ENCODE results near the gene TMSB15C. TPM values are rescaled to one million over a fixed set of nuclear protein-coding genes. Genes with fewer than 3 reads are reported as not detected.
"Not testable (repeated sequence)": the region's sequence is repeated elsewhere in the genome, so short reads cannot be mapped to it uniquely, and the experiment has no call there.

The TMSB15C gene
- total RNA-seq, 6 experiments from 2014 or later = 0.37 TPM; not detected in 5

GRCh38 chrX:104112326-104112951, 36.4 kb upstream of the TMSB15C start, which contains the start of gene ZCCHC18:
TSS of gene ZCCHC18 (plus strand) at chrX:104112523. CDS start at chrX:104114112, 1,589 bp downstream.
- WGBS (ENCODE audit: insufficient coverage, low coverage, low lambda C conversion rate, missing lambda C conversion rate) = 3% methylated on average over 6 of the region's 67 CpGs
- Histone ChIP-seq H3K4me3 (peak within 1 kb of the TSS; percentile 34 to 54 (median 40)), H3K36me3 (no peaks in the 10 kb centered on the region), H3K27me3 (no peaks in the 10 kb centered on the region), H3K9me3 (no peaks in the 10 kb centered on the region), H3K4me1 (no peaks in the 10 kb centered on the region), H3K27ac (peak within 1 kb of the TSS in 1 of 3 donors; percentile 10)
- peak; percentile 55 to 73 (median 64) for ATAC-seq
- no peak for TF ChIP-seq POLR2A (IDR thresholded peaks at IDR 0.05)
- TF ChIP-seq CTCF (IDR thresholded peaks at IDR 0.05) = no peak
- DNase-seq = peak; percentile 42 to 55 (median 46)
- intact Hi-C loops (cut with DNase I) = no loop called here

DNA sequence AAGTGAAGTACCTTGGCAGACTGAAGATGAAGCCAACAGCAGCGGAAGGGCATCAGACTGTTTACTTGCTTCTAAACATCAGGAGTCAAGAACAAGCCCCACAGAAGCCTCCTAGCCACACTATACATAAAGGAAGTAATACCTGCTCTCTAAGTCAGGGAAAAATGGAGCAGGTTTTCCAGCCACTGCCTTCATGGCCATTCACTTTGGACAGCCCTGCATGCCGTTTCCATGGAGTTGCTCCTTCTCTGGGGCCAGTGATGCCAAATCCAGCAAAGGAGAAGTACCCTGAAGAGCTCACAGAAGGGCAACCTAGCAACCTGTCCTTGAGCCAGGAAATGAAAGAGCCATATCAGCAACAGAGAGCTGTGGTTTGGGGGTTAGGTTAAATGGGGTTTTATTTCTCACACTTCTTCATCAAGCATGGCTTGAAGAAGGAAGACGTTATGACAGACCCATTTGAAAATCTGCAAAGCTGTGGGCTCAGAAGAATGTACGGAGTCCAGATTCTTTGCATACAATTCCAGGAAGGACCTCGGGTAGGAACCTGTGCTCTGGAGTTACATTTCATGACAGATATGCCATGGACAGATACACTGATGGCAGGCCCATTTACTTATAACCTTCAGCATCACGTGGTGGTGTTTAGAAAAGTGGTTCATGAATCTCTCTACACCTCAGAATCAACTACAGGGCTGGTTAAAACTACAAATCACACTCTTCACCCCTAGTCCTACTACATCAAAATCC, 34.6 kb upstream of the TMSB15C start:
- DNase-seq; H3K36me3 ChIP-seq; H3K27ac ChIP-seq; intact Hi-C loops (cut with DNase I); H3K4me3 ChIP-seq; ATAC-seq; H3K9me3 ChIP-seq; H3K4me1 ChIP-seq; H3K27me3 ChIP-seq: not testable (repeated sequence)
- WGBS (ENCODE audit: insufficient coverage, low coverage, low lambda C conversion rate, missing lambda C conversion rate) = 53% methylated on average over 4 of the region's 6 CpGs

DNA sequence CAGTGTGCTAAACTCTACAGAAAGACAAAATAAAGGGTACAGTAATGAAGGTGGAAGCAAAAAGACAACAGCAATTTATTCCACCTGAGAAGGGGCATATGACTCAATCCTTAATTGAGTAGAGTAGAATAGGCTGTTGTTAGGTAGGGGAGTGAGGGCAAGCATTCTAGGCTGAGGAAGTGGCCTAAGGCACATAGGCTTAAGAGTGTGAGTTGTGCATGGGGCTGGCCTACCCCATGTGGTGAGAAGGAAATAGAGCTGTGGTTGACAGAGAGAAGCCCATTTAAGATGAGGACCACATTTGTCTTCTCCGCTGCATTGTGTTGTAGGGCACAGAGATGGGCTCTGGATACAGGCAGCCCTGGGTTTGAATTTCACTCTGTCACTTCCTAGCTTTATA, 32.9 kb upstream of the TMSB15C start:
- Histone ChIP-seq H3K9me3 (no peaks in the 10 kb centered on the region), H3K27me3 (no peaks in the 10 kb centered on the region), H3K4me3 (no peak overlapping the region), H3K36me3 (no peaks in the 10 kb centered on the region), H3K27ac (no peak overlapping the region), H3K4me1 (no peaks in the 10 kb centered on the region)
- no peak for ATAC-seq
- intact Hi-C loops (cut with DNase I) = no loop called here
- no CpG with 5 or more reads among the region's 1 CpG for WGBS (ENCODE audit: insufficient coverage, low coverage, low lambda C conversion rate, missing lambda C conversion rate)
- DNase-seq = no peak
- TF ChIP-seq POLR2A (IDR thresholded peaks at IDR 0.05) (no peak), CTCF (IDR thresholded peaks at IDR 0.05) (no peak)

DNA sequence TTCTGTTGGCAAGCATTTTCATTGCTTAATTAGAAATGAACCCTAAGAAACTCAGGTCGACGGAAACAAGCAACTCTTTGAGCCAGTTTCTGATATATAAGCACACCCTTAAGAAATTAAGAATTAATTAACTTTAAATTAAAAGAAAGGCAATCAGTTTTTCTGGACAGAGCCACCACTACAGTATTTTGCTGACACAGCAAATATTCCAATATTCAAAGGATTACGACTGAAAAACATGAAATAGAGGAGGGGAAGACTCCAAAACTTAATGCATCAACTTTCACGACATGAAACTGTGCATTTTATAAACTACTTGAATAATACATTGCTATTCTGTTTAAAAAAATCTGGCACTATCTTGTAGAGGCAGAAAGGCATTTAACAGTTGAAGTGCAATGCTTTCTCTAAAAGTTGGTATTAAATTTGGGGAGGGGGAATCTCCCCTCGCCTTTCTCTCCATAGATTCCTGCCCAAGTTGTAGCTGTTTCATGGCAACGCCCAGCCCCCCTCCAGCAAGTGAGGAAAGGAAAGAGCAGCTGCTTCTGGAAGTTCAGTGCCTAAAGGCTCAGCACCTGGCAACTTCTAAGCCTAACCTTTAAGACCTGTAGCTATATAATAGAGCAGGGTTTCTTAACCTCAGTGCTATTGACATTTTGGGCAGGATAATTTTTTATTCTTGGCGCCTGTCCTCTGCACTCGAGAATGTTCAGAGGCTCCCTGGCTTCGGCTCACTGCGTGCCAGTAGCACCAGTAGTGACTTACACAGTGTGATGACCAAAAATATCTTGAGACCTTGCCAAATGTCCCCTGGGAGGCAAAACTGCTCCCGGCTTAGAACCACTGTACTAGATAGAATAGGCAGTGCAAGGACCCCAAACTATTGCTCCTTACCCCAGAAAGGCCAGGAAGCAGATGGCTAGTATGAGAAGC, 29.6 kb upstream of the TMSB15C start:
- intact Hi-C loops (cut with DNase I) = no loop called here
- no peaks in the 10 kb centered on the region for H3K27me3 ChIP-seq
- H3K9me3 ChIP-seq = no peaks in the 10 kb centered on the region
- ATAC-seq (no peak), DNase-seq (no peak)
- H3K36me3 ChIP-seq = no peaks in the 10 kb centered on the region
- 49% methylated on average over 11 of the region's 11 CpGs for WGBS (ENCODE audit: insufficient coverage, low coverage, low lambda C conversion rate, missing lambda C conversion rate)
- H3K27ac ChIP-seq = no peak overlapping the region
- H3K4me3 ChIP-seq = no peak overlapping the region
- no peaks in the 10 kb centered on the region for H3K4me1 ChIP-seq
- TF ChIP-seq POLR2A (IDR thresholded peaks at IDR 0.05) (no peak), CTCF (IDR thresholded peaks at IDR 0.05) (no peak)

Measured in right lobe of liver (tissue), 6 donors.